Measurements from ENCODE around the gene OR51F2. TPM values are rescaled to one million over a fixed set of nuclear protein-coding genes. Genes with fewer than 3 reads are reported as not detected.

Gene OR51F2
- total RNA-seq, 1 experiment from 2014 or later = not detected

DNA sequence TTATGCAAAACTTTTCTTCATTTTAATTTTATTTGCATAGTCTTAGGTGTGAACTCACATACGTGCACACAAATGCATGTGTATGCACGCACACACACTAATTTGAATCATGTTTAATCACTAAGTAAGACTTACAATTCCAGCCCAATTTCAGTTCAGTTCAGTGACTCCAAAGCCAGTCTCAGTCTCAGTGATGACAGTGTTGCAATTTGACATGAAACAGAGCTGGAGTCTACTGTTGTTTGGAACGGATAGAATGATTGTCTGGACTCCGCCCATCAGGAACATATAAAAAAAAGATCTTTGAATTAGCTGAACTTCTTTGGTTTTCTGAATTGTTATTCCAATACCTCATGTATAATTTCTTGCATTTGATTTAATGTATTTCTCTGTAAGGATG, 42.8 kb downstream of the OR51F2 start:
- no peak overlapping the region for H3K4me3 Mint-ChIP-seq (ENCODE audit: low read depth, unreplicated experiment)
- no TSS peak for BruUV-seq (replicated peaks)
- no peak for TF ChIP-seq CTCF (IDR thresholded peaks at IDR 0.05; ENCODE audit: unreplicated experiment)
- CTCF ChIA-PET = no interaction called here
- H3K36me3 Mint-ChIP-seq (ENCODE audit: insufficient read depth, unreplicated experiment) = no peaks in the 10 kb centered on the region
- no peaks in the 10 kb centered on the region for H3K27me3 Mint-ChIP-seq (ENCODE audit: unreplicated experiment)
- H3K4me1 Mint-ChIP-seq (ENCODE audit: low read depth, unreplicated experiment) = no peaks in the 10 kb centered on the region
- intact Hi-C loops (cut with micrococcal nuclease; ENCODE audit: unreplicated experiment) = no loop called here
- H3K9me3 Mint-ChIP-seq (ENCODE audit: low read depth, unreplicated experiment) = peaks cover 11% of the 10 kb centered on the region
- no peak overlapping the region for H3K27ac Mint-ChIP-seq (ENCODE audit: unreplicated experiment)
- no peak for DNase-seq

DNA sequence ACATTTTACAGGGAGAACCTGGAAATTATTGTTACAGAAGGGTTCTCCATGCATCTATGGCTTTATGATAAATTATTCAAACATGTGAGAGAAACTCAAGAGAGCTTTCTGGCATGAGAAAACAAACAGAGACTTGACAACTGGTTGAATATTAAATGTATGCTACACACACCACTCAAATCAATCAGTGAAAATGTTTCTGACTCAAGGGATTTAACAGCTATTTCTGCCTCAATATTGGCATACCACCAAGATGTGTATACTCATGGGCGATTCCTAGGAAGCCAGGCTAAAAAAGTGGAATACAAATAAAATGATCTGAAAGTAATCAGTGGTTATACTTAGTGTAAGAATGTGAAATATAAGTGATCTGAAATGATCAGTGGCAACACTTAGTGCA, 44.7 kb downstream of the OR51F2 start:
- DNase-seq = no peak
- intact Hi-C loops (cut with micrococcal nuclease; ENCODE audit: unreplicated experiment) = no loop called here
- H3K36me3 Mint-ChIP-seq (ENCODE audit: insufficient read depth, unreplicated experiment) = no peaks in the 10 kb centered on the region
- H3K27me3 Mint-ChIP-seq (ENCODE audit: unreplicated experiment) = no peaks in the 10 kb centered on the region
- BruUV-seq (replicated peaks) = no TSS peak
- H3K9me3 Mint-ChIP-seq (ENCODE audit: low read depth, unreplicated experiment) = peaks cover 5% of the 10 kb centered on the region
- H3K4me1 Mint-ChIP-seq (ENCODE audit: low read depth, unreplicated experiment) = no peaks in the 10 kb centered on the region
- no peak overlapping the region for H3K4me3 Mint-ChIP-seq (ENCODE audit: low read depth, unreplicated experiment)
- no peak for TF ChIP-seq CTCF (IDR thresholded peaks at IDR 0.05; ENCODE audit: unreplicated experiment)
- no peak overlapping the region for H3K27ac Mint-ChIP-seq (ENCODE audit: unreplicated experiment)
- CTCF ChIA-PET = no interaction called here

Other genes with a start within 250 kb of the OR51F2 start
- not detected in 2 replicates for gene OR52I2, start 239.6 kb upstream of the OR51F2 start, total RNA-seq (2022)
- gene OR52I1, start 227.3 kb upstream of the OR51F2 start, total RNA-seq (2022) = not detected in 2 replicates
- 12.7 and 14.5 TPM in 2 replicates for gene TRIM68, start 213.1 kb upstream of the OR51F2 start, total RNA-seq (2022)
- not detected in 2 replicates for gene OR51D1, start 183.8 kb upstream of the OR51F2 start, total RNA-seq (2022)
- gene OR51E1, start 177.3 kb upstream of the OR51F2 start, total RNA-seq (2022) = not detected in 2 replicates
- gene OR51E2, start 123.5 kb upstream of the OR51F2 start, total RNA-seq (2022) = not detected in 2 replicates
- gene MMP26, start 116.5 kb upstream of the OR51F2 start, total RNA-seq (2022) = not detected in 2 replicates
- not detected in 2 replicates for gene OR51F1, start 51.4 kb upstream of the OR51F2 start, total RNA-seq (2022)
- gene OR52R1, start 16.9 kb upstream of the OR51F2 start, total RNA-seq (2022) = not detected in 2 replicates
- not detected in 2 replicates for gene OR51S1, start 27.9 kb downstream of the OR51F2 start, total RNA-seq (2022)
- not detected in 2 replicates for gene OR51T1, start 60.6 kb downstream of the OR51F2 start, total RNA-seq (2022)
- not detected in 2 replicates for gene OR51A7, start 82.5 kb downstream of the OR51F2 start, total RNA-seq (2022)
- gene OR51G2, start 98.0 kb downstream of the OR51F2 start, total RNA-seq (2022) = not detected in 2 replicates
- not detected in 2 replicates for gene OR51G1, start 103.0 kb downstream of the OR51F2 start, total RNA-seq (2022)
- gene OR51A4, start 126.3 kb downstream of the OR51F2 start, total RNA-seq (2022) = not detected in 2 replicates
- not detected in 2 replicates for gene OR51A2, start 134.4 kb downstream of the OR51F2 start, total RNA-seq (2022)
- gene OR51L1, start 173.5 kb downstream of the OR51F2 start, total RNA-seq (2022) = not detected in 2 replicates
- not detected in 2 replicates for gene OR52J3, start 225.2 kb downstream of the OR51F2 start, total RNA-seq (2022)
- gene OR52E2, start 238.3 kb downstream of the OR51F2 start, total RNA-seq (2022) = not detected in 2 replicates
- gene OR52E1, start 248.3 kb downstream of the OR51F2 start, total RNA-seq (2022) = not detected in 2 replicates